IMR-90 (cell line): Measurements from ENCODE around the gene NPR3. TPM values are rescaled to one million over a fixed set of nuclear protein-coding genes. Genes with fewer than 3 reads are reported as not detected.

Experiments used
- ATAC-seq: fragments of 200-7000 bp; cut with Tn5 transposase; 2 replicates; pipeline ENCODE4 v1.9.1; 2020; ENCODE audit warnings: low read depth, mild to moderate bottlenecking, moderate library complexity
- BruUV-seq: library from RNA; stranded (reverse); fragments of 400-500 nt; replicated peaks from 2 replicates; lab custom pipeline; 2021; lab: Mats Ljungman, UMichigan
- CTCF ChIA-PET: fragments of 300-600 bp; formaldehyde crosslinking; extraction: SDS; loops from one replicate; lab custom pipeline; 2021; ENCODE audit warnings: antibody characterized with exemption; lab: Yijun Ruan, JAX
- POLR2A ChIA-PET: fragments of 300-600 bp; sonication (Branson Sonifier 250); formaldehyde crosslinking; loops from one replicate; lab custom pipeline; 2022; ENCODE audit warnings: antibody characterized with exemption; ENCODE audit not compliant: unreplicated experiment; lab: Charles Lee
- DNase-seq: peaks from one replicate; pipeline ENCODE4 v3.0.0; 2013
- H2AFZ ChIP-seq: replicated peaks from 2 replicates; pipeline ENCODE3; 2013; ENCODE audit warnings: low read length, mild to moderate bottlenecking; ENCODE audit not compliant: poor library complexity
- H2AK5ac ChIP-seq: 2 replicates; pipeline ENCODE4 v1.6.1; 2013; ENCODE audit warnings: low read depth, low read length, inconsistent platforms
- H2AK9ac ChIP-seq: replicated peaks from 2 replicates; pipeline ENCODE3; 2013; ENCODE audit warnings: mild to moderate bottlenecking, low read depth, low read length, moderate library complexity; ENCODE audit not compliant: poor library complexity
- H2BK120ac ChIP-seq: 2 replicates; pipeline ENCODE4 v1.6.1; 2013; ENCODE audit warnings: low read depth, low read length, inconsistent platforms
- H2BK15ac ChIP-seq: 3 replicates; pipeline ENCODE4 v1.6.1; 2013; ENCODE audit warnings: low read depth, low read length, inconsistent platforms
- H2BK20ac ChIP-seq: 2 replicates; pipeline ENCODE4 v1.6.1; 2013; ENCODE audit warnings: low read depth, mild to moderate bottlenecking, inconsistent platforms, low read length, moderate library complexity
- H2BK5ac ChIP-seq: 2 replicates; pipeline ENCODE4 v1.6.1; 2013; ENCODE audit warnings: mild to moderate bottlenecking, low read depth, low read length, inconsistent platforms; ENCODE audit not compliant: poor library complexity, severe bottlenecking
- H3K14ac ChIP-seq: replicated peaks from 2 replicates; pipeline ENCODE4 v1.6.1; 2013; ENCODE audit warnings: low read depth, low read length, inconsistent platforms
- H3K18ac ChIP-seq: 2 replicates; pipeline ENCODE4 v1.6.1; 2013; ENCODE audit warnings: low read depth, low read length, control low read depth
- H3K23ac ChIP-seq: 2 replicates; pipeline ENCODE4 v1.6.1; 2013; ENCODE audit warnings: low read depth, low read length, inconsistent platforms
- H3K27ac ChIP-seq: 2 replicates; pipeline ENCODE4 v1.5.1; 2013; ENCODE audit warnings: mild to moderate bottlenecking, control low read depth, low read length; ENCODE audit not compliant: insufficient read depth
- H3K27me3 ChIP-seq: 2 replicates; pipeline ENCODE4 v1.6.1; 2013; ENCODE audit warnings: low read length; ENCODE audit not compliant: control insufficient read depth, insufficient read depth
- H3K36me3 ChIP-seq: 2 replicates; pipeline ENCODE4 v1.6.1; 2013; ENCODE audit warnings: low read length, mixed read lengths; ENCODE audit not compliant: control insufficient read depth, insufficient read depth
- H3K4ac ChIP-seq: 2 replicates; pipeline ENCODE4 v1.6.1; 2013; ENCODE audit warnings: low read depth, low read length, inconsistent platforms
- H3K4me1 ChIP-seq: 2 replicates; pipeline ENCODE4 v1.6.1; 2013; ENCODE audit warnings: low read length, mixed read lengths; ENCODE audit not compliant: control insufficient read depth, insufficient read depth
- H3K4me2 ChIP-seq: 2 replicates; pipeline ENCODE4 v1.6.1; 2013; ENCODE audit warnings: low read depth, mild to moderate bottlenecking, control low read depth, low read length, moderate library complexity
- H3K4me3 ChIP-seq: 2 replicates; pipeline ENCODE4 v1.5.1; 2013; ENCODE audit warnings: low read depth, mild to moderate bottlenecking, control low read depth, low read length, moderate library complexity; ENCODE audit not compliant: insufficient read depth
- H3K56ac ChIP-seq: 2 replicates; pipeline ENCODE4 v1.6.1; 2013; ENCODE audit warnings: low read length, inconsistent platforms; ENCODE audit not compliant: insufficient read depth; ENCODE audit errors: extremely low read depth
- H3K79me1 ChIP-seq, 2 experiments: 2 replicates each; pipeline ENCODE4 v1.6.1; 2013; ENCODE audit warnings: low read length in 2 of 2, inconsistent platforms in 1 of 2, low read depth in 1 of 2
- H3K9ac ChIP-seq: 2 replicates; pipeline ENCODE4 v1.6.1; 2013; ENCODE audit warnings: low read depth, low read length, control low read depth
- H3K9me1 ChIP-seq: 2 replicates; pipeline ENCODE4 v1.6.1; 2013; ENCODE audit warnings: low read length, inconsistent platforms; ENCODE audit not compliant: insufficient read depth
- H3K9me3 ChIP-seq: 2 replicates; pipeline ENCODE4 v1.6.1; 2013; ENCODE audit warnings: low read length; ENCODE audit not compliant: control insufficient read depth, insufficient read depth
- H4K20me1 ChIP-seq: 2 replicates; pipeline ENCODE4 v1.6.1; 2013; ENCODE audit warnings: low read length, inconsistent platforms; ENCODE audit not compliant: insufficient read depth
- H4K5ac ChIP-seq: 2 replicates; pipeline ENCODE4 v1.6.1; 2013; ENCODE audit warnings: mild to moderate bottlenecking, low read depth, low read length, control low read depth
- H4K8ac ChIP-seq, 2 experiments: 2 replicates each; pipeline ENCODE4 v1.6.1; 2013; ENCODE audit warnings: low read depth in 2 of 2, low read length in 2 of 2, control low read depth in 1 of 2, inconsistent platforms in 1 of 2
- H4K91ac ChIP-seq: 2 replicates; pipeline ENCODE4 v1.6.1; 2013; ENCODE audit warnings: low read depth, low read length, inconsistent platforms; ENCODE audit not compliant: insufficient read depth
- BHLHE40 ChIP-seq: fragments of 150-350 bp; IDR thresholded peaks from 2 replicates; pipeline ENCODE4 v1.6.1; 2016; ENCODE audit warnings: mild to moderate bottlenecking, low read depth, low read length
- NFE2L2 ChIP-seq: fragments of 150-350 bp; IDR thresholded peaks from 2 replicates; pipeline ENCODE4 v1.6.1; 2016; ENCODE audit warnings: low read depth, mild to moderate bottlenecking, low read length
- RAD21 ChIP-seq: IDR thresholded peaks from 2 replicates; pipeline ENCODE4 v1.6.1; 2012; ENCODE audit warnings: low read length, improper control_type of control experiment
- SMC3 ChIP-seq: fragments of 150-350 bp; IDR thresholded peaks from 2 replicates; pipeline ENCODE4 v1.6.1; 2016; ENCODE audit warnings: low read depth, mild to moderate bottlenecking, antibody characterized with exemption, low read length, moderate library complexity
- WGBS, 2 experiments: methylation state at CpG; one replicate each; pipeline versions ENCODE4 v1.1.5 to v1.1.7; 2013; ENCODE audit warnings: missing lambda C conversion rate in 2 of 2; ENCODE audit not compliant: insufficient read length in 1 of 2; ENCODE audit errors: extremely low coverage in 2 of 2; 5-methylcytosine and 5-hydroxymethylcytosine counted together
- dilution Hi-C: fragments of 300-500 bp; cut with HindIII; formaldehyde crosslinking; loops from one replicate; pipeline ENCODE4 v1.14.3; 2018; ENCODE audit warnings: low sequenced_read_pairs; ENCODE audit not compliant: unreplicated experiment
- in situ Hi-C: fragments of 300-500 bp; cut with MboI; formaldehyde crosslinking; loops from 3 replicates; pipeline ENCODE4 v1.14.3; 2019; ENCODE audit warnings: low sequenced_read_pairs, inconsistent platforms, mixed read lengths
- intact Hi-C: fragments of 100-400 bp; cut with micrococcal nuclease; formaldehyde crosslinking; loops from 2 replicates; pipeline ENCODE4 v1.10.0; 2022
- polyA plus RNA-seq, 3 experiments: library from polyadenylated mRNA; depleted of rRNA; stranded (reverse); fragments of >200 nt; gene quantifications; 2 replicates each; pipeline ENCODE4 v1.2.3, GENCODE V29; 2012; ENCODE audit warnings: low replicate concordance in 1 of 3
- total RNA-seq: library from RNA; depleted of rRNA; stranded (reverse); fragments of >200 nt; gene quantifications from 2 replicates; pipeline ENCODE4 v1.2.3, GENCODE V29; 2012
- TF ChIP-seq, protein P1 (sequence below): fragments of 150-350 bp; IDR thresholded peaks from 2 replicates; pipeline ENCODE4 v1.6.1; 2017; ENCODE audit warnings: mild to moderate bottlenecking, antibody characterized with exemption, low read length, low read depth

The NPR3 gene
- total and polyA plus RNA-seq, 2 of the 4 experiments (the other 2 are of a cell fraction) = 24.6 to 88.2 TPM

DNA sequence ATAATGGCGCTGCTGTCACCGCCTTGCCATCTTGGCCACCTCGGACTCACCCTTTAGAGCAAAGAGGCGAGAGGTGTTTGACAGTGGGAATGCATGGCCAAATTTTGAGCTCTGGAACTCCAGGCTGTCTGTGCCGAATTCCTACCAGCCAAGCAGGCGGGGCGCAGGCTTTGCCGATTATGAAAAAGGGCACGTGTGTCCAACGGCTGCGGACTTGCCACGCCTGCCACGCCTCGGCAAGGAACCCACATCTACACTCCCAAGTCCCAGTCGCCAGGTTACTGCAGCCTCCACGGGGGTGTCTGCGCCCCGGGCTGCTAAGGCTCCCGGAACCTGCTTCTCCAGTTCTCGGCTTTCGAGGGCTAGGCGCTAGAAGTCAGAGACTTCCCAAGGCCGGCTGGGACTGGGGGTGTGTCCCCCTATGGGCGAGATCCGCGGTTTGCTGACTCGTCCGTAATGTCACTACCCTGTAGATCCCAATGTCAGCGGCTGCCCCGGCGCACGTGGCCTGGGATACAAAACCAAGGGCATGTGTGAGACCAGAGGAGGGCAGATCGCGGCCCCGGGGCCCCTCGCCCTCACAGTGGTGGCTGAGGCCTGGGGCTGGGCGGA, 2.8 kb downstream of the NPR3 start (continued):
- no peak; the same call in 1 of the 2 replicates for TF ChIP-seq BHLHE40

DNA sequence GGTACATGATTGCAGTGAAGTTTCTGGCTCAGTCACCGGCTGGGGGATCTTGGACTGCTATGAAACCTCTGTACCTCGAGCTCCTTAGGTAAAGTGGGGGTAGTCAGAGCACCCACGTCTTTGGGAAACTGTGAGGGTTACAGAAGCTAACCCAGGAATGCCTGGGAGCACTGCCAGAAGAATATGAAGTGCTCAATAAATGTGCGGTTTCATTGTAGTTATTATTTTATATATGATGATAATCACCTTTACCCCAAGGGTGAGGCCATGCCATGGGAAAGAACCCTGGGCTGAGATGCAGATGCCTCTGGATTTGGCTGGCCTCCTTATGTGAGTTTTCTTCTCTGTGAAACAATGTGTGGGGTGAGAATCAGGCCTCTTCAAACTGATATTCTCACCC, 3.7 kb downstream of the NPR3 start:
- Histone ChIP-seq H4K91ac (no peak overlapping the region; the same call in 1 of the 2 replicates), H3K4ac (no peak overlapping the region), H3K79me1 (no peaks in the 10 kb centered on the region; a peak in 2 of 4 replicates), H3K36me3 (peaks cover 3% of the 10 kb centered on the region), H2BK20ac (no peak overlapping the region), H3K4me3 (no peak overlapping the region), H4K20me1 (no peaks in the 10 kb centered on the region), H3K4me2 (peak overlapping the region; percentile 51), H4K5ac (peak overlapping the region; percentile 37; the same call in 1 of the 2 replicates), H2AK5ac (no peak overlapping the region), H3K27ac (peak overlapping the region; percentile 15; the same call in 1 of the 2 replicates), H3K9me3 (no peaks in the 10 kb centered on the region), H3K4me1 (no peaks in the 10 kb centered on the region; the same call in 1 of the 2 replicates), H3K23ac (no peak overlapping the region), H3K14ac (no peak overlapping the region), H2BK120ac (no peak overlapping the region), H3K18ac (0 out of 2 replicates have a peak overlapping the region, but pooled peaks have one; percentile 7), H4K8ac (peak overlapping the region in 1 of 2 experiments; percentile 17; a peak in 1 of 4 replicates), H3K9me1 (no peaks in the 10 kb centered on the region; the same call in 1 of the 2 replicates), H3K27me3 (no peaks in the 10 kb centered on the region), H2AK9ac (no peak overlapping the region), H3K56ac (no peak overlapping the region), H2AFZ (no peak overlapping the region), H2BK15ac (no peak overlapping the region), H3K9ac (peak overlapping the region; percentile 68), H2BK5ac (no peak overlapping the region)
- TF ChIP-seq NFE2L2 = no peak
- no peak for TF ChIP-seq SMC3
- TF ChIP-seq, protein P1, sequence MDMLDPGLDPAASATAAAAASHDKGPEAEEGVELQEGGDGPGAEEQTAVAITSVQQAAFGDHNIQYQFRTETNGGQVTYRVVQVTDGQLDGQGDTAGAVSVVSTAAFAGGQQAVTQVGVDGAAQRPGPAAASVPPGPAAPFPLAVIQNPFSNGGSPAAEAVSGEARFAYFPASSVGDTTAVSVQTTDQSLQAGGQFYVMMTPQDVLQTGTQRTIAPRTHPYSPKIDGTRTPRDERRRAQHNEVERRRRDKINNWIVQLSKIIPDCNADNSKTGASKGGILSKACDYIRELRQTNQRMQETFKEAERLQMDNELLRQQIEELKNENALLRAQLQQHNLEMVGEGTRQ = no peak
- no peak for TF ChIP-seq RAD21
- 52% methylated on average over 2 of the region's 4 CpGs; no CpG with 5 or more reads in 1 of the 2 experiments for WGBS, 2 experiments
- no peak for ATAC-seq
- in situ Hi-C loops = loop anchor here (10.0 kb wide), 2 partner anchors 200 to 460 kb away; no protein-coding TSS in a partner anchor
- intact Hi-C loops = loop anchor here (5.0 kb wide), 3 partner anchors 77 to 657 kb away; no protein-coding TSS in a partner anchor
- ChIA-PET CTCF (no interaction called here), POLR2A (no interaction called here)
- no TSS peak for BruUV-seq
- DNase-seq = peak; percentile 72
- dilution Hi-C loops = no loop called here
